SK-N-SH treated with all-trans-retinoic acid at 6 μM for 48 hours (cell line): ENCODE data around the gene SCFD2.

Source experiments
- ARNTL ChIP-seq: fragments of 450-650 bp; formaldehyde crosslinking; IDR thresholded peaks from 2 replicates; pipeline ENCODE4 v1.5.0; 2020; ENCODE audit warnings: low read depth, mild to moderate bottlenecking, moderate library complexity, borderline replicate concordance
- BACH2 ChIP-seq: fragments of 250-450 bp; sonication (Bioruptor Pico); IDR thresholded peaks from 2 replicates; pipeline ENCODE4 v1.9.0; 2021; ENCODE audit warnings: mild to moderate bottlenecking, borderline replicate concordance
- ESRRG ChIP-seq: fragments of 250-450 bp; sonication (Bioruptor Pico); IDR thresholded peaks from 2 replicates; pipeline ENCODE4 v1.6.1; 2021; ENCODE audit warnings: mild to moderate bottlenecking
- OSR1 ChIP-seq: fragments of 250-450 bp; sonication (Bioruptor Pico); IDR thresholded peaks from 2 replicates; pipeline ENCODE4 v1.8.0; 2022; ENCODE audit warnings: moderate library complexity, mild to moderate bottlenecking, inconsistent platforms
- PATZ1 ChIP-seq: fragments of 250-450 bp; sonication (Bioruptor Pico); IDR thresholded peaks from 2 replicates; pipeline ENCODE4 v1.8.0; 2020; ENCODE audit warnings: mild to moderate bottlenecking, moderate library complexity, borderline replicate concordance
- TCF4 ChIP-seq: fragments of 250-450 bp; sonication (Bioruptor Pico); IDR thresholded peaks from 2 replicates; pipeline ENCODE4 v1.8.0; 2021; ENCODE audit warnings: mild to moderate bottlenecking, moderate library complexity, borderline replicate concordance
- TOX ChIP-seq: fragments of 250-450 bp; sonication (Bioruptor Pico); IDR thresholded peaks from 2 replicates; pipeline ENCODE4 v1.8.0; 2021; ENCODE audit warnings: mild to moderate bottlenecking, moderate library complexity, borderline replicate concordance
- TSHZ2 ChIP-seq: fragments of 250-450 bp; sonication (Bioruptor Pico); IDR thresholded peaks from 2 replicates; pipeline ENCODE4 v1.5.0; 2020; ENCODE audit warnings: mild to moderate bottlenecking, moderate library complexity
- ZFP30 ChIP-seq: fragments of 450-650 bp; formaldehyde crosslinking; IDR thresholded peaks from 2 replicates; pipeline ENCODE4 v1.5.0; 2022; ENCODE audit warnings: mild to moderate bottlenecking, moderate library complexity

DNA sequence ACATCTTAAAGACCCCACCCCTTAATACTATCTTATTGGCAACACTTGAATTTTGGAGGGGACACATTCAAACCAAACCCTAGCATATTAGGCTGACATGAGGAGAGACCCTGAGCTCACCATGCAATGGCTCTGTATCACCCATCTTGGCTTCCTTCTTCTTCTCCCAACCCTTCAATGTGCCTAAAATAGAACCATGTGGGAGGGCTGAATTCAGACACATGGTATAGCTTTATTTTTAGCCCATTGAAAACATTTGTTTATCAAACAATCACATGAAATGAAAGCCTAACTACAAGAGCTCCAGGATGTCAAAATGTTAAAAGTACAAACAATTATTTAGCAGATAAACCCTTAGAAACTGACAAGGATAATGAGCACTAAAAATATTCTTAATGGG is 422.2 kb downstream of the SCFD2 start:
- TF ChIP-seq PATZ1 (CRISPR knock-in tag) (no peak), BACH2 (CRISPR knock-in tag) (no peak), ARNTL (CRISPR knock-in tag) (no peak), ESRRG (CRISPR knock-in tag) (no peak), TSHZ2 (CRISPR knock-in tag) (no peak), TOX (CRISPR knock-in tag) (no peak), OSR1 (CRISPR knock-in tag) (no peak), ZFP30 (CRISPR knock-in tag) (no peak), TCF4 (no peak)
